HepG2 (cell line): ENCODE results near the gene QPCT. TPM values are rescaled to one million over a fixed set of nuclear protein-coding genes. Genes with fewer than 3 reads are reported as not detected.

Experiments
- ARHGAP35 ChIP-seq: sonication (generic); formaldehyde crosslinking; IDR thresholded peaks from 2 replicates; pipeline ENCODE4 v1.9.0; 2022; ENCODE audit warnings: mild to moderate bottlenecking, inconsistent platforms, moderate library complexity, missing genetic modification reagents, borderline replicate concordance
- BCLAF1 ChIP-seq: fragments of 450-650 bp; IDR thresholded peaks from 2 replicates; pipeline ENCODE4 v1.6.1; 2017; ENCODE audit warnings: mild to moderate bottlenecking
- HMG20B ChIP-seq: conservative IDR thresholded peaks from 2 replicates; pipeline ENCODE4 v1.6.1; 2016; ENCODE audit warnings: missing genetic modification reagents, missing compliant biosample characterization
- KMT2A ChIP-seq: sonication (generic); formaldehyde crosslinking; IDR thresholded peaks from 2 replicates; pipeline ENCODE4 v1.4.0; 2020; ENCODE audit warnings: missing genetic modification reagents
- MEIS1 ChIP-seq: sonication (generic); formaldehyde crosslinking; IDR thresholded peaks from 2 replicates; pipeline ENCODE4 v1.9.0; 2021; ENCODE audit warnings: mild to moderate bottlenecking, missing genetic modification reagents, moderate library complexity, borderline replicate concordance
- NFIC ChIP-seq: IDR thresholded peaks from 2 replicates; pipeline ENCODE4 v1.6.1; 2012; ENCODE audit warnings: mild to moderate bottlenecking, low read length, inconsistent platforms
- PAXIP1 ChIP-seq: sonication (generic); formaldehyde crosslinking; conservative IDR thresholded peaks from 2 replicates; pipeline ENCODE4 v1.4.0; 2020; ENCODE audit warnings: mild to moderate bottlenecking, missing genetic modification reagents, moderate library complexity
- SALL1 ChIP-seq: sonication (generic); formaldehyde crosslinking; IDR thresholded peaks from 2 replicates; pipeline ENCODE4 v1.8.0; 2022; ENCODE audit warnings: mild to moderate bottlenecking, missing genetic modification reagents
- ZKSCAN5 ChIP-seq: sonication (generic); formaldehyde crosslinking; IDR thresholded peaks from 2 replicates; pipeline ENCODE4 v1.5.1; 2020; ENCODE audit warnings: mild to moderate bottlenecking, missing genetic modification reagents
- ZNF260 ChIP-seq: sonication (generic); formaldehyde crosslinking; IDR thresholded peaks from 2 replicates; pipeline ENCODE4 v1.4.0; 2020; ENCODE audit warnings: missing genetic modification reagents, low read depth, mild to moderate bottlenecking, borderline replicate concordance
- ZNF335 ChIP-seq: sonication (generic); formaldehyde crosslinking; IDR thresholded peaks from 2 replicates; pipeline ENCODE4 v1.4.0; 2020; ENCODE audit warnings: missing genetic modification reagents
- ZNF446 ChIP-seq: sonication (generic); formaldehyde crosslinking; IDR thresholded peaks from 2 replicates; pipeline ENCODE4 v1.5.0; 2020; ENCODE audit warnings: mild to moderate bottlenecking, missing genetic modification reagents
- ZNF468 ChIP-seq: sonication (generic); formaldehyde crosslinking; IDR thresholded peaks from 2 replicates; pipeline ENCODE4 v1.8.0; 2022; ENCODE audit warnings: mild to moderate bottlenecking, moderate library complexity, missing genetic modification reagents
- ZNF562 ChIP-seq: sonication (generic); formaldehyde crosslinking; IDR thresholded peaks from 2 replicates; pipeline ENCODE4 v1.8.0; 2022; ENCODE audit warnings: missing genetic modification reagents, borderline replicate concordance
- polyA plus RNA-seq, 8 experiments: library from polyadenylated mRNA; depleted of rRNA in 3 of 8; stranded (reverse) in 7 of 8; unstranded in 1 of 8; fragments of >200 nt; fragmentation: Illumina TruSeq in 4 of 8; extraction: Trizol in 4 of 8; gene quantifications; 2 replicates each; pipeline versions ENCODE4 v1.2.1 to v1.2.3, GENCODE V29; 2011 to 2016; ENCODE audit warnings: low read depth in 4 of 8, missing spikeins in 1 of 8, mixed read lengths in 1 of 8; ENCODE audit not compliant: insufficient read depth in 1 of 8
- total RNA-seq, 5 experiments: library from RNA; depleted of rRNA; stranded (reverse); fragments of >200 nt; fragmentation: Illumina TruSeq; extraction: Trizol; gene quantifications; 2 replicates each; pipeline ENCODE4 v1.2.3, GENCODE V29; 2016; ENCODE audit warnings: low read depth in 1 of 5
- TF ChIP-seq, protein P1 (sequence below): IDR thresholded peaks from 2 replicates; pipeline ENCODE4 v1.6.1; 2016; ENCODE audit warnings: low read depth, missing genetic modification reagents, missing compliant biosample characterization
- TF ChIP-seq, protein P2 (sequence below): sonication (generic); formaldehyde crosslinking; IDR thresholded peaks from 2 replicates; pipeline ENCODE4 v1.4.0; 2020; ENCODE audit warnings: missing genetic modification reagents

Gene QPCT
- total and polyA plus RNA-seq, 2 of the 13 experiments (the other 11 are each of a cell fraction or from before 2014, with no cell fraction given) = 0.77 to 1.2 TPM

DNA sequence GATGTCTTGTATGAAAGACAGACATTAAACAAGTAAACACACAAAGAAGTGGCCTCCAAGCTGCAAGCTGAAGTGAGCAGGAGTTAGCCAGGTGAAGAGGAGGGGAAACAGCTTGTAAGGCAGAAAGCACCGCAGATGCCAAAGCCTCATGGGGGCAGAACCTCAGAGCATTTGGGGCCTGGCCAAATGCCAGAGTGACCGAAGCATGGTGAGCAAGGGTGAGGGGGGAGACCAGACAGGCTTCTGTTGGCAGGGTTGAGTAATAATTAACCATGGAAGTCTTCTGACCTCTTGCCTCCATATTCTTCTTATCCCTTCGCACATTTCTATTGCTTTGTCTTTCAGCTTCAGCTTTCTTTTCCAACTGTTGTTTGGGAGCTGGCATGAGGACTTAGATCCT is 5.6 kb downstream of the QPCT start (continued):
- TF ChIP-seq, protein P1, sequence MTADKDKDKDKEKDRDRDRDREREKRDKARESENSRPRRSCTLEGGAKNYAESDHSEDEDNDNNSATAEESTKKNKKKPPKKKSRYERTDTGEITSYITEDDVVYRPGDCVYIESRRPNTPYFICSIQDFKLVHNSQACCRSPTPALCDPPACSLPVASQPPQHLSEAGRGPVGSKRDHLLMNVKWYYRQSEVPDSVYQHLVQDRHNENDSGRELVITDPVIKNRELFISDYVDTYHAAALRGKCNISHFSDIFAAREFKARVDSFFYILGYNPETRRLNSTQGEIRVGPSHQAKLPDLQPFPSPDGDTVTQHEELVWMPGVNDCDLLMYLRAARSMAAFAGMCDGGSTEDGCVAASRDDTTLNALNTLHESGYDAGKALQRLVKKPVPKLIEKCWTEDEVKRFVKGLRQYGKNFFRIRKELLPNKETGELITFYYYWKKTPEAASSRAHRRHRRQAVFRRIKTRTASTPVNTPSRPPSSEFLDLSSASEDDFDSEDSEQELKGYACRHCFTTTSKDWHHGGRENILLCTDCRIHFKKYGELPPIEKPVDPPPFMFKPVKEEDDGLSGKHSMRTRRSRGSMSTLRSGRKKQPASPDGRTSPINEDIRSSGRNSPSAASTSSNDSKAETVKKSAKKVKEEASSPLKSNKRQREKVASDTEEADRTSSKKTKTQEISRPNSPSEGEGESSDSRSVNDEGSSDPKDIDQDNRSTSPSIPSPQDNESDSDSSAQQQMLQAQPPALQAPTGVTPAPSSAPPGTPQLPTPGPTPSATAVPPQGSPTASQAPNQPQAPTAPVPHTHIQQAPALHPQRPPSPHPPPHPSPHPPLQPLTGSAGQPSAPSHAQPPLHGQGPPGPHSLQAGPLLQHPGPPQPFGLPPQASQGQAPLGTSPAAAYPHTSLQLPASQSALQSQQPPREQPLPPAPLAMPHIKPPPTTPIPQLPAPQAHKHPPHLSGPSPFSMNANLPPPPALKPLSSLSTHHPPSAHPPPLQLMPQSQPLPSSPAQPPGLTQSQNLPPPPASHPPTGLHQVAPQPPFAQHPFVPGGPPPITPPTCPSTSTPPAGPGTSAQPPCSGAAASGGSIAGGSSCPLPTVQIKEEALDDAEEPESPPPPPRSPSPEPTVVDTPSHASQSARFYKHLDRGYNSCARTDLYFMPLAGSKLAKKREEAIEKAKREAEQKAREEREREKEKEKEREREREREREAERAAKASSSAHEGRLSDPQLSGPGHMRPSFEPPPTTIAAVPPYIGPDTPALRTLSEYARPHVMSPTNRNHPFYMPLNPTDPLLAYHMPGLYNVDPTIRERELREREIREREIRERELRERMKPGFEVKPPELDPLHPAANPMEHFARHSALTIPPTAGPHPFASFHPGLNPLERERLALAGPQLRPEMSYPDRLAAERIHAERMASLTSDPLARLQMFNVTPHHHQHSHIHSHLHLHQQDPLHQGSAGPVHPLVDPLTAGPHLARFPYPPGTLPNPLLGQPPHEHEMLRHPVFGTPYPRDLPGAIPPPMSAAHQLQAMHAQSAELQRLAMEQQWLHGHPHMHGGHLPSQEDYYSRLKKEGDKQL (CRISPR knock-in tag) = no peak
- TF ChIP-seq ZNF335 (CRISPR knock-in tag) (no peak), ZNF562 (CRISPR knock-in tag) (no peak), ARHGAP35 (CRISPR knock-in tag) (no peak), MEIS1 (no peak), SALL1 (peak; percentile 46; the same call in 1 of the 2 replicates), NFIC (peak; percentile 20; the same call in 1 of the 2 replicates), BCLAF1 (no peak), HMG20B (no peak), ZNF446 (CRISPR knock-in tag) (no peak), PAXIP1 (peak; percentile 44), ZNF468 (CRISPR knock-in tag) (no peak), ZKSCAN5 (CRISPR knock-in tag) (no peak), ZNF260 (no peak), KMT2A (no peak)
- TF ChIP-seq, protein P2, sequence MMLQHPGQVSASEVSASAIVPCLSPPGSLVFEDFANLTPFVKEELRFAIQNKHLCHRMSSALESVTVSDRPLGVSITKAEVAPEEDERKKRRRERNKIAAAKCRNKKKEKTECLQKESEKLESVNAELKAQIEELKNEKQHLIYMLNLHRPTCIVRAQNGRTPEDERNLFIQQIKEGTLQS = no peak
